Smooth muscle cell (in vitro differentiated cells): Measurements from ENCODE around the gene TLR1. TPM values are rescaled to one million over a fixed set of nuclear protein-coding genes. Genes with fewer than 3 reads are reported as not detected.
"Not testable (repeated sequence)": the region's sequence is repeated elsewhere in the genome, so short reads cannot be mapped to it uniquely, and the experiment has no call there.

ENCODE experiments used
- DNase-seq: peaks from one replicate; lab custom pipeline; 2025; ENCODE audit not compliant: unreplicated experiment; lab: John Stamatoyannopoulos, UW
- H2AFZ ChIP-seq: fragments of 200-600 bp; sonication (generic); 2 replicates; pipeline ENCODE4 v1.6.0; 2016; ENCODE audit warnings: antibody characterized with exemption, low read depth, mild to moderate bottlenecking
- H3F3A ChIP-seq: fragments of 200-600 bp; sonication (generic); 2 replicates; pipeline ENCODE4 v1.6.0; 2017; ENCODE audit warnings: antibody characterized with exemption, low read depth
- H3K27ac ChIP-seq: fragments of 200-600 bp; sonication (generic); 2 replicates; pipeline ENCODE4 v1.5.1; 2016; ENCODE audit warnings: low read depth, mild to moderate bottlenecking
- H3K27me3 ChIP-seq: fragments of 200-600 bp; sonication (generic); 2 replicates; pipeline ENCODE4 v1.6.1; 2016; ENCODE audit warnings: low read depth, mild to moderate bottlenecking
- H3K36me3 ChIP-seq: fragments of 200-600 bp; sonication (generic); 2 replicates; pipeline ENCODE4 v1.5.1; 2016; ENCODE audit warnings: low read depth
- H3K4me1 ChIP-seq: fragments of 200-600 bp; sonication (generic); 2 replicates; pipeline ENCODE4 v1.5.1; 2016; ENCODE audit warnings: low read depth
- H3K4me2 ChIP-seq: fragments of 200-600 bp; sonication (generic); 2 replicates; pipeline ENCODE4 v1.6.0; 2016; ENCODE audit warnings: mild to moderate bottlenecking
- H3K4me3 ChIP-seq: fragments of 200-600 bp; sonication (generic); 2 replicates; pipeline ENCODE4 v1.5.1; 2016; ENCODE audit warnings: mild to moderate bottlenecking
- H3K79me2 ChIP-seq: fragments of 200-600 bp; sonication (generic); 2 replicates; pipeline ENCODE4 v1.6.0; 2016; ENCODE audit warnings: low read depth, mild to moderate bottlenecking
- H3K9ac ChIP-seq: fragments of 200-600 bp; sonication (generic); 2 replicates; pipeline ENCODE4 v1.6.0; 2016; ENCODE audit warnings: low read depth
- H3K9me3 ChIP-seq: fragments of 200-600 bp; sonication (generic); replicated peaks from 2 replicates; pipeline ENCODE4 v1.5.1; 2016; ENCODE audit warnings: low read depth
- H4K20me1 ChIP-seq: fragments of 200-600 bp; sonication (generic); 2 replicates; pipeline ENCODE4 v1.6.0; 2016; ENCODE audit warnings: low read depth
- CTCF ChIP-seq: fragments of 200-600 bp; sonication (generic); IDR thresholded peaks from 2 replicates; pipeline ENCODE4 v1.5.1; 2017; ENCODE audit warnings: borderline replicate concordance, mild to moderate bottlenecking, antibody characterized with exemption; ENCODE audit not compliant: insufficient read depth, poor library complexity, severe bottlenecking
- WGBS: methylation state at CpG from one replicate; pipeline ENCODE4 v1.1.7; 2016; ENCODE audit warnings: low lambda C conversion rate; 5-methylcytosine and 5-hydroxymethylcytosine counted together
- polyA plus RNA-seq: library from polyadenylated mRNA; unstranded; fragments of >200 nt; fragmentation: Nextera tagmentation; extraction: Ambion mirVana; gene quantifications from 2 replicates; pipeline ENCODE4 v1.2.1, GENCODE V29; 2016
- total RNA-seq: library from RNA; depleted of rRNA; stranded (reverse); fragments of >200 nt; gene quantifications from 2 replicates; pipeline ENCODE4 v1.2.3, GENCODE V29; 2014

The TLR1 gene
- total and polyA plus RNA-seq, 2 experiments from 2014 or later: 0.54 to 2.0 TPM

GRCh38 chr4:38780833-38781484 lies 23.6 kb downstream of the TLR1 start:
- over 99% methylated on average over 4 of the region's 4 CpGs for WGBS
- Histone ChIP-seq H3K36me3 (no peaks in the 10 kb centered on the region), H4K20me1 (no peaks in the 10 kb centered on the region), H3K27me3 (peaks cover 7% of the 10 kb centered on the region), H3F3A (no peaks in the 10 kb centered on the region), H3K4me1 (no peaks in the 10 kb centered on the region), H3K27ac (no peak overlapping the region), H3K9ac (no peak overlapping the region), H3K4me3 (no peak overlapping the region), H2AFZ (no peak overlapping the region), H3K4me2 (no peak overlapping the region), H3K79me2 (no peaks in the 10 kb centered on the region), H3K9me3 (no peaks in the 10 kb centered on the region)
- DNase-seq: no peak
- TF ChIP-seq CTCF: no peak

- H3K36me3 ChIP-seq: no peaks in the 10 kb centered on the region
- no peak overlapping the region for H3K27ac ChIP-seq
- no peak overlapping the region for H3K4me3 ChIP-seq
- H3K79me2 ChIP-seq: no peaks in the 10 kb centered on the region
- H4K20me1 ChIP-seq: no peaks in the 10 kb centered on the region
- no peaks in the 10 kb centered on the region for H3K9me3 ChIP-seq
- H3K9ac ChIP-seq: no peak overlapping the region
- WGBS: 84% methylated on average over 5 of the region's 5 CpGs
- peaks cover 7% of the 10 kb centered on the region for H3K27me3 ChIP-seq
- no peak for TF ChIP-seq CTCF
- DNase-seq: no peak
- H2AFZ ChIP-seq: no peak overlapping the region
- no peak overlapping the region for H3K4me2 ChIP-seq
- no peaks in the 10 kb centered on the region for H3K4me1 ChIP-seq
- no peaks in the 10 kb centered on the region for H3F3A ChIP-seq
Observed at GRCh38 chr4:38779790-38780189, 24.8 kb downstream of the TLR1 start.

DNA sequence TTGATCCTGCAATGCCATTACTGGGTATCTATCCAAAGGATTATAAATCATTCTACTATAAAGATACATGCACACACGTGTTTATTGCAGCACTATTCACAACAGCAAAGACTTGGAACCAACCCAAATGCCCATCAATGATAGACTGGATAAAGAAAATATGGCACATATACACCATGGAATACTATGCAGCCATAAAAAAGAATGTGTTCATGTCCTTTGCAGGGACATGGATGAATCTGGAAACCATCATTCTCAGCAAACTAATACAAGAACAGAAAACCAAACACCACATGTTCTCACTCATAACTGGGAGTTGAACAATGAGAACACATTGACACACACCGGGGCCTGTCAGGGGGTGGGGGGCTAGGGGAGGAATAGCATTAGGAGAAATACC lies 26.7 kb downstream of the TLR1 start:
- not testable (repeated sequence) for H2AFZ ChIP-seq, DNase-seq, H3K27me3 ChIP-seq, H4K20me1 ChIP-seq, H3K79me2 ChIP-seq, H3K36me3 ChIP-seq, H3K27ac ChIP-seq, H3K4me3 ChIP-seq, H3K9ac ChIP-seq, H3F3A ChIP-seq, H3K4me1 ChIP-seq, H3K4me2 ChIP-seq, H3K9me3 ChIP-seq
- WGBS: 90% methylated on average over 2 of the region's 2 CpGs

GRCh38 chr4:38775326-38775725 lies 29.3 kb downstream of the TLR1 start:
- H3K4me3 ChIP-seq: no peak overlapping the region
- WGBS: 94% methylated on average over 2 of the region's 2 CpGs
- no peaks in the 10 kb centered on the region for H3K36me3 ChIP-seq
- DNase-seq: no peak
- H2AFZ ChIP-seq: no peak overlapping the region
- no peak overlapping the region for H3K4me2 ChIP-seq
- H3K27ac ChIP-seq: no peak overlapping the region
- no peak for TF ChIP-seq CTCF
- H3K79me2 ChIP-seq: no peaks in the 10 kb centered on the region
- H3K9ac ChIP-seq: no peak overlapping the region
- no peaks in the 10 kb centered on the region for H4K20me1 ChIP-seq
- no peaks in the 10 kb centered on the region for H3K4me1 ChIP-seq
- H3K9me3 ChIP-seq: no peaks in the 10 kb centered on the region
- H3F3A ChIP-seq: no peaks in the 10 kb centered on the region
- H3K27me3 ChIP-seq: no peaks in the 10 kb centered on the region
